Measurements from ENCODE around the gene SIVA1.

GRCh38 chr14:104787736-104788135 is 34.8 kb downstream of the SIVA1 start:
- no peak for TF ChIP-seq EZH2phosphoT487 (IDR thresholded peaks at IDR 0.05; ENCODE audit: borderline replicate concordance)
- no peak for TF ChIP-seq CTCF (conservative IDR thresholded peaks at IDR 0.05; ENCODE audit: low read length)
